DOHH2 (cell line): ENCODE measurements around the gene CARF.

Experiments used
- EZH2phosphoT487 ChIP-seq: fragments of 200-600 bp; sonication (generic); IDR thresholded peaks from 2 replicates; pipeline ENCODE4 v1.6.1; 2017; ENCODE audit warnings: borderline replicate concordance, mild to moderate bottlenecking, antibody characterized with exemption, low read length, moderate library complexity, mixed read lengths
- TF ChIP-seq, protein P1 (sequence below): fragments of 200-600 bp; sonication (generic); IDR thresholded peaks from one replicate; pipeline ENCODE4 v1.5.1; 2014; ENCODE audit warnings: antibody characterized with exemption, mild to moderate bottlenecking, low read depth, low read length; ENCODE audit not compliant: poor library complexity, severe bottlenecking

DNA sequence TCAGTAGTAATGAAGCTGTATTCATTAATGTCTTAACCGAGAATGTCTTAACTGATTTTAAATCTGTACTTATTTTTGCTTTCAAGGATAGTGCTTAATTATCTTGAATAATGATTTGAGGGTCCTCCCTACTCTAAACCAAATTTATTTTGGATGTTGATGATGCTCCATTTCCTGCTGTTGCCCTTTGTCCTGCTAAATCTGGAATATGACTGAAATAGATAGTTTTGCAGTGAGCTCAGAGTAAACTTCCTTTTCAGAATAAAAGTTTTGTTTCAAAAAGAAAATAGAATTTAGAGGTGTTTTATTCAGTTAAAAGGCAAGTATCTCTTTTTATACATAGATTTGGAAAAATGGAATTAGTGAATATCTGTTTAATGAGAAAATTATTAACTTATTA is 110.7 kb downstream of the CARF start:
- TF ChIP-seq, protein P1, sequence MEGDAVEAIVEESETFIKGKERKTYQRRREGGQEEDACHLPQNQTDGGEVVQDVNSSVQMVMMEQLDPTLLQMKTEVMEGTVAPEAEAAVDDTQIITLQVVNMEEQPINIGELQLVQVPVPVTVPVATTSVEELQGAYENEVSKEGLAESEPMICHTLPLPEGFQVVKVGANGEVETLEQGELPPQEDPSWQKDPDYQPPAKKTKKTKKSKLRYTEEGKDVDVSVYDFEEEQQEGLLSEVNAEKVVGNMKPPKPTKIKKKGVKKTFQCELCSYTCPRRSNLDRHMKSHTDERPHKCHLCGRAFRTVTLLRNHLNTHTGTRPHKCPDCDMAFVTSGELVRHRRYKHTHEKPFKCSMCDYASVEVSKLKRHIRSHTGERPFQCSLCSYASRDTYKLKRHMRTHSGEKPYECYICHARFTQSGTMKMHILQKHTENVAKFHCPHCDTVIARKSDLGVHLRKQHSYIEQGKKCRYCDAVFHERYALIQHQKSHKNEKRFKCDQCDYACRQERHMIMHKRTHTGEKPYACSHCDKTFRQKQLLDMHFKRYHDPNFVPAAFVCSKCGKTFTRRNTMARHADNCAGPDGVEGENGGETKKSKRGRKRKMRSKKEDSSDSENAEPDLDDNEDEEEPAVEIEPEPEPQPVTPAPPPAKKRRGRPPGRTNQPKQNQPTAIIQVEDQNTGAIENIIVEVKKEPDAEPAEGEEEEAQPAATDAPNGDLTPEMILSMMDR: no peak
- TF ChIP-seq EZH2phosphoT487: no peak
